ENCODE measurements around the gene CXorf38.
"Not testable (repeated sequence)": the region's sequence is repeated elsewhere in the genome, so short reads cannot be mapped to it uniquely, and the experiment has no call there.

Gene CXorf38

GRCh38 chrX:40617566-40617965 is 29.8 kb downstream of the CXorf38 start:
- DNase-seq (ENCODE audit: low read depth in 1 of 2, low spot score in 1 of 2), result no peak
- no peak for TF ChIP-seq JUND (IDR thresholded peaks at IDR 0.05; ENCODE audit: low read depth)
- in situ Hi-C loops (cut with HindIII; ENCODE audit: low pct_unique_long_range_greater_than_20kb, low sequenced_read_pairs), result no loop called here

DNA sequence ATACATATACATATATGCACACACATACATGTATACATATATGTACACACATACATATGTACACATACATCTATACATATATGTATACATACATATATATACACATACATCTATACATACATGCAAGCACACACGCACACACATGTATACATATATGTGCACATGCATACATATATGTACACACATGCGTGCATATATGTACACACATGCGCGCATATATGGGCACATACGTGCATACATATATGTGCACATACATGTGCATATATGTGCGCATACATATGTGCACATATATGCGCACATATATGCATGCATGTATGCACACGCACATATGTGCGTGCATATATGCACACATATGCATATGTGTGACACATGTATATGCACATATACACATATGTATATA is 31.4 kb downstream of the CXorf38 start:
- no peak for DNase-seq (ENCODE audit: low read depth in 1 of 2, low spot score in 1 of 2)
- no peak for TF ChIP-seq JUND (IDR thresholded peaks at IDR 0.05; ENCODE audit: low read depth)
- in situ Hi-C loops (cut with HindIII; ENCODE audit: low pct_unique_long_range_greater_than_20kb, low sequenced_read_pairs), result no loop called here

DNA sequence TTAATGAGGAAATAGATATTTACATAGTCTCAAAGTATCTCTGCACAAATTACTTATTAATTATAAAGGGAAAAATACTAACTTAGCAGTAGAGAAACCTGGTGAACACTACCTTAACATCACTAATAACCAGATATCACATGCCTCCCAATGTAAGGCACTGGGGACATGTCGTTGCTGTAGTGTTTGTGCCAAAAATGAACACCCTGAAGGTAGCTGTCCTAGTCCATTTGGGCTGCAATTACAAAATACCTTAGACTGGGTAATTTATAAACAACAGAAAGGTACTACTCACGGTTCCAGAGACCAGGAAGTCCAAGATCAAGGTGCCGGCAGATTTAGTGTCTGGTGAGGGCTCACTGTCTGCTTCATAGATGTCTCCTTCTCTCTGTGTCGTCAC is 34.9 kb downstream of the CXorf38 start:
- no peak for DNase-seq (ENCODE audit: low read depth in 1 of 2, low spot score in 1 of 2)
- no peak for TF ChIP-seq JUND (IDR thresholded peaks at IDR 0.05; ENCODE audit: low read depth)
- in situ Hi-C loops (cut with HindIII; ENCODE audit: low pct_unique_long_range_greater_than_20kb, low sequenced_read_pairs), result no loop called here

GRCh38 chrX:40607381-40607780 is 40.0 kb downstream of the CXorf38 start:
- no peak for TF ChIP-seq JUND (IDR thresholded peaks at IDR 0.05; ENCODE audit: low read depth)
- in situ Hi-C loops (cut with HindIII; ENCODE audit: low pct_unique_long_range_greater_than_20kb, low sequenced_read_pairs), result no loop called here
- DNase-seq (ENCODE audit: low read depth in 1 of 2, low spot score in 1 of 2), result no peak

DNA sequence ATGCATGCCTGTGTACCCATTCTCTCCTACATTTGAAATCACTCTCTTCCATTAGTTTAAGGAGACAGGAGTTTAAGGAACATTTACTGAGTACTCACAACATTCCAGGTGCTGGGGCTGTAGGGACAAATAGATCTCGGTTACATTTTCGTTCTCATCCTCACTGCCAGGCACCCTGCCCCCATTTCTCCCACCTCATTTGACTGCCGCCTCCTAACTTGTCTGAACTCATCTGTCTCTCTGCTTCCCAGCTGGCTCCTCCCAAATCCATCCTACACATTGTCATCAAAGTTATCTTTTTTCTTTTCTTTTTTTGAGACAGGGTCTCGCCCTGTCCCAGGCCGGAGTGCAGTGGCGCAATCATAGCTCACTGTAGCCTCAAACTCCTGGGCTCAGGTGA is 43.9 kb downstream of the CXorf38 start:
- in situ Hi-C loops (cut with HindIII; ENCODE audit: low pct_unique_long_range_greater_than_20kb, low sequenced_read_pairs), result no loop called here
- DNase-seq (ENCODE audit: low read depth in 1 of 2, low spot score in 1 of 2), result no peak
- TF ChIP-seq JUND (IDR thresholded peaks at IDR 0.05; ENCODE audit: low read depth), result no peak

GRCh38 chrX:40589616-40590321 is 57.6 kb downstream of the CXorf38 start:
- in situ Hi-C loops (cut with HindIII; ENCODE audit: low pct_unique_long_range_greater_than_20kb, low sequenced_read_pairs); DNase-seq (ENCODE audit: low read depth in 1 of 2, low spot score in 1 of 2): not testable (repeated sequence)

DNA sequence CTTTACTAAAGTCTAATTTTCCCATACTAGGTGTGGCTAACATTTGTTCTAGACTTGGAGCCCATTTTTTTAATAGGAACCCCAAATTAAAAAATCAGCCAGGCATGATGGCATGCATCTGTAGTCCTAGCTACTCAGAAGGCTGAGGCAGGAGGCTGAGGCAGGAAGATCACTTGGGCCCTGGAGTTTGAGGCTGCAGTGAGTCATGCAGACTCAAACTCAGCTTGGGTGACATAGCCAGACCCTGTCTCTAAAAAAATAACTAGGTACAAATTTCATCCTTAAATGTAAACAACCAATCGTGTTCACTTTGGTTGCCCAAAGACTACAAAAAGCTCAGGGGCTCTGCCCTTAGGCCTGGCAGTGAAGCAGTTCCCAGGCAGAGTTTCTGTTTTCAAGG is 59.7 kb downstream of the CXorf38 start:
- in situ Hi-C loops (cut with HindIII; ENCODE audit: low pct_unique_long_range_greater_than_20kb, low sequenced_read_pairs), result not testable (repeated sequence)

DNA sequence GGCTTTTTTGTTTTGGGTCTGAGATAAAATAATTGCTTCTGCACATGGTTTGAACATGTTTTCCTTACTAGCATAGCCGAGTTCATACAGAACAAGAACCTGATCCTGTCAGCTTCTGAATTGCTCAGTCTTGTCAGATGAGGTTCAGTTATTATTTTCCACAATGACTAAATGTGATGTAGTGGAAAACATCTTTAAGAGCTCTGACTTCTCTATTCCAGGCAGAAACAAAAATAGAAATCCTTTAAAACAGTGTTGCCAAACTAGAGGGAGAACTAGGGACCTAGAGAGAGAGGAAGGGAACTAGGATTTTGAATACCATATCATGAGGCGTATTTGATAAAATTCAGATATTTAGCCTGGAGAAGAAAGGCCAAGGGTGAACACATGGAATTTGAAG is 64.5 kb downstream of the CXorf38 start:
- no peak for TF ChIP-seq JUND (IDR thresholded peaks at IDR 0.05; ENCODE audit: low read depth)
- DNase-seq (ENCODE audit: low read depth in 1 of 2, low spot score in 1 of 2), result no peak
- in situ Hi-C loops (cut with HindIII; ENCODE audit: low pct_unique_long_range_greater_than_20kb, low sequenced_read_pairs), result no loop called here

More for the DNA sequence above, 59.7 kb downstream of the CXorf38 start:
- not testable (repeated sequence) for DNase-seq (ENCODE audit: low read depth in 1 of 2, low spot score in 1 of 2)

DNA sequence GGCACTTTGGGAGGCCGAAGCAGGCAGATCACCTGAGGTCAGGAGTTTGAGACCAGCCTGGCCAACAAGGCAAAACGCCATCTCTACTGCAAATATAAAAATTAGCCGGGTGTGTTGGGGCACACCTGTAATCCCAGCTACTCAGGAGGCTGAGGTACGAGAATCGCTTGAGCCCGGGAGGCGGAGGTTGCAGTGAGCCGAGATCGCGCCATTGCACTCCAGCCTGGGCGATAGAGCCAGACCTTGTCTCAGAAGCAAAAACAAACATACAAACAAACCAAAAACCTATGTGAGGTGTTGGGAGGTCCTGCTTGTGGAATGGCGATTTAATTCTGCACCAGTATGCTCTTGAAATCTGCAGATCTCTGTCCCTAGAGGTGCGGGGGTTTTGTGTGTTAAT is 65.2 kb downstream of the CXorf38 start:
- in situ Hi-C loops (cut with HindIII; ENCODE audit: low pct_unique_long_range_greater_than_20kb, low sequenced_read_pairs), result not testable (repeated sequence)

DNA sequence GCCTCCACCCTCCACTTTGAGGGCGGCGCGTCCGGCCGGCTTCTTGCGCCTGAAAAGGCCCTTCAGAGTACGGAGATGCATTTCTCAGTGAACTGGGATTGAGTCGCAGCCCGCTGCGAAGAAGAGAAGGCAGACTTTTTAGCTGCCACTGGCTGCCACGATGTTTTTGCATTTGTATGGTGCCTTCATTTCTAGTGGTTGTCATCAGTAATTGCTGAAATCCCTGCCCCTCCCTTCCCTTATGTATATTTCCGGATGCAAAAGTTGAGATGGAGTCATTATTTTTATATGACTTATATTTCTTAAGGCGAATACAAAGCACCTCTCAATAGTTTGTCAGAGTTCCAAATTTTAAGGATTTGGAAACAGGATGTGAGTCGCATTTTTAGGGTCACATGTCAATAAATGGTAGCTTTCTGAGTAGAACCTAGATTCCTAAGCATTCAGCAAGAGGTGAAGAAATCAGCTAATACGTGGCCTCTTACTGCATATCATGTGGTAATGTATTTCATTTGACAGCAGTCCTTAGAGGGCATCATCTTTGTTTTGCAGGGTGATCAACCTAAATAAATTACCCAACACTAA is 65.9 kb downstream of the CXorf38 start:
- in situ Hi-C loops (cut with HindIII; ENCODE audit: low pct_unique_long_range_greater_than_20kb, low sequenced_read_pairs), result no loop called here
- no peak for TF ChIP-seq JUND (IDR thresholded peaks at IDR 0.05; ENCODE audit: low read depth)
- DNase-seq (ENCODE audit: low read depth in 1 of 2, low spot score in 1 of 2), result peak in 1 of 2 experiments; percentile 13

More for the DNA sequence above, 65.2 kb downstream of the CXorf38 start:
- not testable (repeated sequence) for DNase-seq (ENCODE audit: low read depth in 1 of 2, low spot score in 1 of 2)

DNA sequence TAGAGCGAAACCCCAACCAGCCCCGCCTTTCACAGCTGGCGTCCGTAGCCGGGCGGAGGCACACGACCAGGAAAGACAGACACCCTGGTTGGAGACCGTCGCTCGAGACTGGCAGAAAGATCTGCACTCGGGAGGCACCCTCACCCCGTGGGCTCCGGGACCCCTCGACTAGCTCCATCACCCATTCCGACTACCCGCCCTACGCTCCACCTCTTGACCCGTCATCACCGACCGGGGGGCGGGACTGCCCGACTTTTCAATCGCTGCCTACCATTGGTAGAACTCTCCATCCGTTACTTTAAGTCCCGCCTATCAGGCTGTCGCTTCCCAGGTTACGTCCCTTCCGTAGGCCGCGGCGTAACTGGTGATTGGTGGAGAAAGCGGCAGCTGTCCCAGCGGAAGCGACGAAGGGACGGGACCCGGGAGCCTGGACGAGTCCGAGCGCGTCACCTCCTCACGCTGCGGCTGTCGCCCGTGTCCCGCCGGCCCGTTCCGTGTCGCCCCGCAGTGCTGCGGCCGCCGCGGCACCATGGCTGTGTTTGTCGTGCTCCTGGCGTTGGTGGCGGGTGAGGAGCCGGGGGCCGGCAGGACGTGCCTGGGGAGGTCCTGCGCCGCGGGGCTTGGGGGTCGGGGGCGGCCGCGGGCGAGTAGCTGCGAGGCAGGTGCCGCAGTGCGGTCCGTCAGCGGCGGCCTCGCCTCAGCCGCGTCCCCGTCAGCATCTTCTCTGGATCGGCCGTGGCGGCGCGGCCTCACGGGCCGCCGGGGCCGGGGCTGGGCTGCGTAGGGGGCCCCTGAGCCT is 66.6 kb downstream of the CXorf38 start, which contains the start of gene ATP6AP2:
Gene ATP6AP2, plus strand, starts transcription at position 434 of the 799 bp plus-strand sequence. Its CDS starts 96 bp downstream, at position 530.
- in situ Hi-C loops (cut with HindIII; ENCODE audit: low pct_unique_long_range_greater_than_20kb, low sequenced_read_pairs), result no loop called here
- TF ChIP-seq JUND (IDR thresholded peaks at IDR 0.05; ENCODE audit: low read depth), result no peak
- DNase-seq (ENCODE audit: low read depth in 1 of 2, low spot score in 1 of 2), result peak; percentile 83 to 97

- no peak for TF ChIP-seq JUND (IDR thresholded peaks at IDR 0.05; ENCODE audit: low read depth)
- DNase-seq (ENCODE audit: low read depth in 1 of 2, low spot score in 1 of 2), result no peak
- in situ Hi-C loops (cut with HindIII; ENCODE audit: low pct_unique_long_range_greater_than_20kb, low sequenced_read_pairs), result no loop called here
These were observed 67.3 kb downstream of the CXorf38 start for GRCh38 chrX:40579900-40580536.

DNA sequence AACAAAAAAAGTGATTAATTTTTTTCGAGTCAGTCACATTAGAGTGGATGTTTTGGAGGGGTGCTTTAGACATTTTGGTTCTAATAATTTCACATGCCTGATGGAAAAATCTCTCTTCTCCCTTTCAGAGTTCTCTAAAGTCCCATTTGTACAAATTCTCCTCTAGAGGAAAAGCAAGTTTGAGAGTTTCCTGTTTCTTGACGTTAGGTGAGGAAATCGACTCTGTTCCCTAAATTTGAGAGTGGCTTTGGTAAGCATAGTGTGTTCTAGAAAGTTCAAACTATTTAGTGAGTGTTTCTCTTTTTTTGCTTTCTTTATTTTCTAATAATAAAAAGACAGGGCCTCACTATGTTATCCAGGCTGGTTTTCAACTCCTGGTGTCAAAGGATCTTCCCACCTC is 68.2 kb downstream of the CXorf38 start:
- DNase-seq (ENCODE audit: low read depth in 1 of 2, low spot score in 1 of 2), result no peak
- no peak for TF ChIP-seq JUND (IDR thresholded peaks at IDR 0.05; ENCODE audit: low read depth)
- in situ Hi-C loops (cut with HindIII; ENCODE audit: low pct_unique_long_range_greater_than_20kb, low sequenced_read_pairs), result no loop called here
